DMS153 treated with DMSO at 0.1 percent for 48 hours (cell line): ENCODE results near the gene SCAANT1.

Experiments used
- DNase-seq: peaks from one replicate; lab custom pipeline; 2025; ENCODE audit not compliant: unreplicated experiment; lab: John Stamatoyannopoulos, UW

Gene SCAANT1

DNA sequence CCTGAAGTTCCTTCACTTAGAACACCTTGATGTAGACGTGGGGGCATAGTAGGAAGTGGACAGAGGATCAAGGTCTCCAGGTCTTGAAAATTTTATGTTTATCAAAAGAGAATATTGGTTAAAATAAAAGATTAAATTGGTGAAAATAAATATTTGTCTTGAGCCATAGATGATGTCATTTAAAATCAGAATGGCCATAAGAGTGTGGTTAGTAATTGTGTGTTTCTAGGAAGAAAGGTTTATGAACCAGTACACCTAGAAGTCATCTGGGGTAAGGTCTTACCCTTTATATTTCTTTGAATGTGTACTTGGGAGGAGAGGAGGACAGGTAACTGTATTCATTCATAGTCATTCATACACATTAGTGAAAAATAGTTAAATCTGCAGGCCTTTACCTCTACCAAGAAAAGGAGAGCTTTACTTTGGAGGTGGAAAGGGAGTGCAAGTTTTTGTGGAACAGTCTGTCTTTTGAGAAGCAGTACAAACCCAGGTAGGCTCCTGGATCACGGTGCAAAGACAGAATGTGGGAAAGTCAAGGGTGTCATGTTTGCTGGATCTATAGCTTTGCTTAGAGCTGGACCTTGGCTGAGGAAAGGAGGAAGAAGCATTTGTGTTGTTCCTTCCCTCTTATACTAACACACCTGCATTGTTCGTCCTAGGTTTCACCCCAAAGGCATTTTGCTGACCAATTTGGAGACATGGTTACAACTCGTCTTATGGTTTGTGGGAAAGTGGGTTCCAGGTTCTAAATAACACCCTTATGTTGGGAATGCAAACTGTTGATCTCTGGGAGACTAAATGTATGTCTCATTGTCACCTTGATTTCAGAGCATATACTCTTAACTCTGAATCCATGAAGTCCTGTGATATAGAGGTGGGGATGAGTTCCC is 6.2 kb downstream of the SCAANT1 start:
- no peak for DNase-seq

DNA sequence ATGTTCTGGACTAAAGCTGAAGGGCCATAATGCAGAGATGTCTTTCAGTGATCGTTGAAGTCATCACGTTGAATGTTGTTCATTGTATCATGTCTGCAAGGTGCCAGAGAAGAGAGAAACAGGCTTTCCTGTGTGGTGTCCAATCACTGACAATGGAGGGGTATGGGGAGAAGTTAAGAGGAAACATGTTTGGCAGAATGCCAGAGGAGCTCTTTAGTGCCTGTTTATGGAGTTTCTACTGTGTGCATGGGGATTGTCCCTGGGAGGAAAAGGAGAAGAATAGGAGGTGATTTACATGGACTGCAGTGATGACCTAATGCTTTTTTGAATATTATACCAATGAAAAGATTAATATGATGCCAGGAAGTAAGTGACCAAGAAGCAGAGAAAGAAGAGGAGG is 11.7 kb downstream of the SCAANT1 start:
- DNase-seq, result peak; percentile 64

DNA sequence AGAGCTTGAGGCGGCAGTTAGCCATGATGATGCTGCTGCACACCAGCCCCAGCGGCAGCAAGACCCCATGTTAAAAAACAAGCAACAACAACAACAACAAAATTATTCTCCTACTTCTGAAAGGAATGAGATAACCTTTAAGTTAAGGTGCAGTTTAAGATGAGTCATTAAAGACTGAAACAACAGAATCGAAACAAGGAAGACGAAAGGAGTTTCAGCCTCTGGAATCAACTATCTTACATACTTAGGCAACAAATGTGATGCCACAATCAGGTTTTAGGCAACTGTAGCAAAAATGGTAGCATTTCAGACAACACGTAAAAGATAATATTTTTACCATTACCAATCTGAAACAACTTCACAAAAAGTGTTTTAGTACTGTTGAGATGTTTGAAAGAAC is 12.2 kb downstream of the SCAANT1 start:
- no peak for DNase-seq

DNA sequence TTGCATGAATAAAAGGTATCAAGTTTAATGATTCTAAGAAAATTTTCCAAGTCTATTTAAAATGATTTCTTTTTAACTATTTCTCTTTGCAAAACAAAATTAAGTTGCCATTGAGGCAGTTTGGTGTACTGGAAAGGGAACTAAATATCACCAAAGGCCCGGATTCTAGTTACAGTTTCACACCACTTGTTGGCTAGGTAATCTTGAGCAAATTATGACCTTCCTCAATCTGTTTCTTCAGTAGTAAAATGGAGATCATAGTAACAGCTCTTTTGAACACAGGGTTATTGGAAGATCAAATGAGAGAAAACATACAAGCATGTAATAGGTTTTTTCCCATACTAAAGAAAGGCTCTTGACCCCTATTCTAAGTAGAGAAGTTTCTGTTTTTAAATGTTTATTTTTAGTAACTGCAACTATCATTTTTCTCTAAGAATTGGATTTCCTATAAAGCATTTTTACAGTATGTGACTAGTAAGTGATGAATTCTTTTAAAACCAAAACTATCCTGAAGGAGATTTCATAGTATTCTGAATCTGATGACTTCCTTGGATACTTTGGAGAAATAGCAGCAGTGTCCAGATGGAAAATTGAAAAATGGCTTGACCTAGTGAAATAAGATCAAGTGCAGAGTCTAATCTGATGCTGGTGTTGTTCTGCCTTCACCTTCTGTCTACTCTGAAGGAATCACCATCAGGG is 15.7 kb downstream of the SCAANT1 start:
- DNase-seq, result no peak

DNA sequence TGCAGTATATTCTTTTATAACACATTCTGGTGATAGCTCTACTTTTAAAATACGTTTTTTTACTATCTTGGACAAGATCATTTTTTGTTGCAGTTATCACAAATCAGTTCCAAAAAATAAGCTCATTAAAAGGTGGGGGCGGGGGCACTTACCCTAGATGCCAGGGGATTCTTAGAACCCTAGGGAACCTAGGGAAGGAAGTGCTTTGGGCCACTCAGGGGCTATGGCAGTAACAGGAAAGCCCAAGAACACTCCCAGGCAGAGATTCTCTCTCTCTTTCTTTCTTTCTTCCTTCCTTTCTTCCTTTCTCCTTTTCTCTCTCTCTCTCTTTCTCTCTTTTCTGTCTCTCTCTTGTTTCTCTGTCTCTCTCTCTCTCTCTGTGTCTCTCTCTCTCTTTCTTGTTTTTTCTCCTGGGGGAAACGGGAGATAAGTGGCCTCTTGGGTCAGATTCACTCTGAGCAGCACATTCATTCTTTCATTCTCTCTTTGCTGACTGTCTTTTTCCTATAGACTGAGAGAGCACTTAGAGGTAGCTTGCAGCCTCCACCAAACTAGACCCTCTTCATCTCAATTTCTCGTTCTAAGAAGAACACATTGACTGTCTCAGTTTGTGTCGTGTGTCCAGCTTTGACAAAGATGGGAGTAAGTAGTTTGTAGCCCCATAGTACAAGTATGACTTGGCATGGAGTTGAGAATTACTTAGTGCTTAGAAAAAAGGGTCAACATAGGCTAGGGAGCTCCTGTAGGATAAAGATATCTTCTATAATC is 16.6 kb downstream of the SCAANT1 start:
- DNase-seq, result no peak

DNA sequence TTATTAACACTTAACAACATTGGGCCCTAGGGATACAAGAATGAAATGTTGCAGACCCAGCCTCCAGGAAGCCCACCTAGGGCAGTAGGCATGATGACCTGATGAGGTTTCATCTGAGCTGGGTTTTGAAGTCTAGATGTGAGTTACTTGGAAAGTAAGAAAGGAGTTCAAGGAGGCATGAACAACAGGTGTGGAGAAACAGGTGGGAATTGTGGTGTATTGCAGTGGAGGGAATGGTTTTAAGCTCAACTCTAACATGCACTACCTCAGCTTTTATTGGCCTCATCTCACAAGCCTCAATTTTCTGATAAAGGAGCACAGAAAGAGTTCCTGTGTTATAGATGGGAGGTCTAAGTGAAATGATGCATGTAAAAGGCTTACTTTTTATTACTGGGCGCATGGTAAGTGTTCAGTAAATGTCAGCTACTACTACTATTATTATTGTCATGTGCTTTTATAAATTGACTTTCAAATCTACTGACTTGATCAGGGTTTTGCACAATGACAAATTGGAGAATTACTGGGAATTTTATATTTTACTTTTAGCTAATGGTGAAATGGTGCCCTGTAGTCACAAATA is 19.3 kb downstream of the SCAANT1 start:
- DNase-seq, result no peak

DNA sequence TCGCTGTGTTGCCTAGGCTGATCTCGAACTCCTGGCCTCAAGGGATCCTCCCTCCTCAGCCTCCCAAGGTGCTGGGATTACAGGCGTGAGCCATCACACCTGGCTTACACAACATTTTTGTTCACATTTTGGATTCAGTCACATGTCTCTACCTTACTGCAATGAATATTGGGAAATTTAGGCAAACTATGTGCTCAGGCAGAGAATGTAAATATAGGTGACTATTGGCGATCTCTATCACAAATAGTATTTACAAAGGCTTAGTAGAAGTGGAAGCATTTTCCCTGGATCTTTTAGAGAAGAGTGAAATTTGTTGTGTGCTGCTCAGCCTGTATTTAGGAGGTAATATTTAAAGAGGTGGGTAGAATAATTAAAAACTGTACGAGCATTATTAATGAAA is 20.7 kb downstream of the SCAANT1 start:
- DNase-seq, result no peak

DNA sequence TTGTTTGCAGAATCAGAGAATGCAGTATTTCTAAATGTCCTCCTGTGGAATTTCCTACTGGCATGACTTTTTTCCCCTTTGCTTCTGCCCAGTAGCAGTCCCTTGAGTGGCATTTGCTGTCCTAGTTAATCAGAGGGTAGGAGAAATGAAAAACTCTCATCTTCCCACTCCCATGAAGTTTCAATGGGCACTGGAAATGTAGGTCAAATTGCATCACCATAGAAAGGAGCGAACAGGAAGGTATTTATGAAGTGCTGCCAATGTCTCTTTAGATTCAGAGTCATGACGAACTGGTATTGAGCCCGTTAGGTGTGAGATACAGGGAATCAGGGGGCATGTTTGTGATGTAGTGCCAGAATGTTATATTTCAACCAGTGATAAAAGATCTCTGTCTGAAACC is 25.3 kb downstream of the SCAANT1 start:
- no peak for DNase-seq

DNA sequence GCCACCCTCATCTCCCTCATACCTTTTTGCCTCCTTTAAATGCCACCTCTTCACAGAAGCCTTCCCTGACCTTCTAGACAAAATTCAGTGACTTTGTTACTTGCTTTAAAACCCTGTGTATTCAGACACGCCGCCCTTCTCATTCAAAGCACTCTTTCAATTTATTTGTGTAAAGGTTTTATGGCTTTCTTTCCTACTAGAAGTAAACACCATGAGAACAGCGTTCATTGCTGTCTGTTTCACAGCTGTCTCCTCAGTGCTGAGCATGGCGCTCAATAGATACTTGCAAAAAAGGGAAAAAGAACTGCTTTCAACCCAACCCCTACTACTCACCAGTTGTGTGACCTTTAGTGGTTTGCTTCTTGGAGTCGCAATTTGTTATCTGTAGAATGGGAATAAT is 31.5 kb downstream of the SCAANT1 start:
- DNase-seq, result no peak

DNA sequence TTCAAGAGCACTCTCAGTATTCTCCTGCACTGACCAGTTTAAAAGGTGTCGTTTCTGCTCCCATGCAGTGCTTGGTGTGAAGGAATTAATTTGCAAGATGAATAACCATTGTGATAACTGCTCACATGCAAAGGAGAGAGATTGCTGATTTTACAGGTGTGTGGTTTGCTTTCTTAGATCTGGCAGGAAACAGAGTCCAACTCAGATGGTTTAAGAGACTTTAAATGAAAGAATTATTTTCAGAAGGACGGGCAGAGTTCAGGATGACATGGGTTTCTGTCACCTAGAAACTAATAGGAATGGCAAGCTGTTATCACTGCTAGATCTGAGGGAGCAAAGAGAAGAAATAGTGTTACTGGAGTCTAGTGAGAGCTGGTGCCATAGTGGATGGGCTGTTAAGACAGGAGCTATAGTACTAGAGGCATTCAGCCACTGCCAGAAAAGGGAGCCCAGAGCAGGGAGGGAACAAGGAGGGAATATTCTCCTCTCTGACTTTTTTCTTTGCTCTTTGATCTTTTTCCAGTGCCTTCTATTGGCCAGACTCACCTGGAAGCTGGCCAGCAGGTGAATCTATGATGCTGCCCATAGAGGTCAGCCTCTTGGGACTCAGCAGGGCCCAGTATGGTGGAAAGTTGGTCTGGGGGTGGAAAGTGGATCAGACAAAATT is 33.7 kb downstream of the SCAANT1 start:
- no peak for DNase-seq

DNA sequence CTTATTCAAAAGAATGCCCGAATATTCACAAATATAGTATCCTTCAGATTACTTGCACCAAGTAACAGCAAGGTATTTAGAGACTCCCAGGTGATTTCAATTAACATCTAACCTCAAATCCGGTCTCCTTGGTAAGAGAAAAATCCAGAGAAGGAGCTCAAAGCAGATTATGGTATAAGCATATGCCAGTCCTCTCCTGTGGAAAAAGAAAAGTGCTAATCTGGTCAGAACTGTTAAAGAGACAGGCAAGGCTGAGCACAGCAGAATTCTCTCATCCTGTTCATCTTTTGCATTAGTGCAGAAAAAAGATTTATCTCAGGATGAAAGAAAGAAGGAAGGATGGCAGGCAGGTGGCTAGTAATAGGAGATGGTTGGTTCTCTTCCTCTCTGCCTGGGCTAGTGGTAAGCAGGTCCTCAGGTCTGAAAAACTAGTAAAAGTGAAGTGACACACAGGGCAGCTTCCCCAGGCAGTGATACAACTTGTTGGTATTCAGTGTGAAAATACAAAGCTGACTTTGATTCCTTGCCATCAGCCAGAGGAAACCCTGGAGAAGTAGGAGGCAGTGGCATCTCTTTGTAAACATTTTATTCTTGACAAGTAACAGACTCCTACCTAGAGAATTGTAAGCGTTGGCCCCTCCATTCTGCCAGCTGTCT is 34.3 kb downstream of the SCAANT1 start:
- DNase-seq, result no peak

DNA sequence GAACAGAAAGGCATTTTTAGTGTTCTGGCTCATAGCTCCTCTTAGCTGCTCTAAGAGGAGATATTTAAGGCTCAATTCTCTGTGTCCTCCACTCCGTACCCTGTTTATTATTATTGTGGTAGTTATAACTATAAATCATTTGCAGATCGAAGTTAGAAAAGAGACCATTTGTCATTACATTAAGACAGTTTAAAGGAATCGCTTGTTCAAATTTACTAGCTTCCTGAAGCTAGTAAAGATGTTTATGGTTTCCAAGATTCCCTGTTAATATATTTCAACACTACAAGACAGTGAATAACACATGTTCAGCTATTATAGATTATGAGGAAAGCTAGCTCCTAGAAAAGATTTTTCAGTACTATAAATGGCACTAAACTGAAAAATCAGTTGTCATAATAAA is 35.9 kb downstream of the SCAANT1 start:
- DNase-seq, result no peak

DNA sequence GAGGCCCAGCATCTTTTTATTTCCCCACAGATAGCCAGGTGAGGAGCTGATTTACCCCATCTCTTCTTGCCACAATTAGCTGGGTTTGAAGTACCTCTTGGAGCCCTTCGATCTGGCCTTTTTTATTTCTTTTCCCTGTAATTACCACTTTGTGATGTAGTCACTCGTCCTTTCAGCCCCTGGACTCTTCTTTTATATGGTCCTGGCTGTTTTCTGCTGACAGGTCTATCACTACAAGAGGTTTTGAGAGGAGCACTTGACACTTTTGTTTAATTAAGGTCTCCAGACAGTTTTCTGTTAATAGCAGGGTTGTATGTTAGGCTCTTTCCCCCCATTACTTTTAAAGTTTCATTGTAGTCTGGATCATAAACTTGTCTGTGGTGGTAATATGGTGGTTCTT is 36.7 kb downstream of the SCAANT1 start:
- DNase-seq, result peak; percentile 10

DNA sequence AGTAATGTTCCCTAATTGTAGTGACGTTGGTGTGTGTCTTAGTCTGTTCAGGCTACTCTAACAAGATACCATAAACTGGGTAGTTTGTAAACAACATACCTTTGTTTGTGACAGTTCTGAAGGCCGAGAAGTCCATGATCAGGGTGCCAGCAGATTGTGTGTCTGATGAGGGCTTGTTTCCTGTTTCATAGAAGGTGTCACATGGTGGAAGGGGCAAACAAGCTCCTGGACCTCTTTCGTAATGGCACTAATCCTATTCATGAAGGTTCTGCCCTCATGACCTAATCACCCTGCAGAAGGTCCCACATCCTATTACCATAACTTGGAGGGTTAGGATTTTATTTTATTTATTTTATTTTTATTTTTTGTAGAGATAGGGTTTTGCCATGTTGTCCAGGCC is 37.4 kb downstream of the SCAANT1 start:
- no peak for DNase-seq

DNA sequence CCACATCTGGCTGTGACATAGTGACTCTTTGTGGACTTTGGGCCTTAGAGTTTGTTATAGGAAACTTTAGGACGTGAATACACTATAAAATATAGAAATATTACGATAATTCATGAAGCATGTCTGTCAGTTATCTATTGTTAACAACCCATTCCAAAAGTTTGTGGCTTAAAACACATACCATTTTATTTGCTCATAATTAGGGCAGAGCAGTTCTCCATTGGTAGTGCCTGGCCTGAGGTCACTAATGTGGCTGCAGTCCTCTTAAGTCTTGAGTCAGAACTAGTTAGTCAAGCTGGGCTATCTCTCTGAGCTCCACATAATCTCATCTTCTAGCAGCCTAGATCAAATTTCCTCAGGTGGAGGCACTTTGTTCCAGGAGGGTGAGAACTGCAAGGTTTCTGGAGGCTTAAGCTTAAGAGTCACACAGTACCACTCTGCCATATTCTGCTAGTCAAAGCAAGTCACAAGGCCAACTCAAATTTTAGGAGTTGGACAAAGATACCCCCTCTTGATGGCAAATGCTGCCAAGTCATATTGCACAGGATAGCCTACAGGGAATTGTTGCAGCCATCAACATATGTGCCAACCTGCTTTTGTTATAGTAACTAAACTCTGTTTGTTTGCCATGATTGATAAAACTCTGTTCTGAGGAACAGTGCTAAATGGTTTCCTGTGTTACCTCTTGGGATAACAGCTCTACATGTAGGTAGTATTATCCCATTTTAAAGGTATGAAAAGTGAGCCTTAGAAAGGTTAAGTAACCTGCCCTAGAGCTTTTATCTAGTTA is 39.9 kb downstream of the SCAANT1 start:
- no peak for DNase-seq

DNA sequence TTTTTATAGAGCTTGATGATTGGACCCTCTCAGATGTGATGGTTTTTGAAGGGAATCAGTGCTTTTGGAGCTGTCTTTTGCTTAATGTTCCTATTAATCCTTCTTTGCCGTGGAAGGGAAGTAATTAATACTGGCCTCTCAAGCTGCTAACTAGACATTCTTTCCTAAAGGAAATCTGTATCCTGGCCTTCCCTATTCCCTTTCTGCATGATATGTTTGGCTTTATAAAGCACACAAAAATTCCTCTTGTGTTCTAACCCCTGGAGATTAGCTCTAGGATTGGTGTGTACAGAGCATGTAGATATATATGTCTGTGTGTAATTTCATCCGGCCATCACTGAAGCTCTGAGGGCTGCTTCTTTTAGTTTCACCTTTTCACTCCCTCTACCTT is 41.6 kb downstream of the SCAANT1 start:
- DNase-seq, result no peak

DNA sequence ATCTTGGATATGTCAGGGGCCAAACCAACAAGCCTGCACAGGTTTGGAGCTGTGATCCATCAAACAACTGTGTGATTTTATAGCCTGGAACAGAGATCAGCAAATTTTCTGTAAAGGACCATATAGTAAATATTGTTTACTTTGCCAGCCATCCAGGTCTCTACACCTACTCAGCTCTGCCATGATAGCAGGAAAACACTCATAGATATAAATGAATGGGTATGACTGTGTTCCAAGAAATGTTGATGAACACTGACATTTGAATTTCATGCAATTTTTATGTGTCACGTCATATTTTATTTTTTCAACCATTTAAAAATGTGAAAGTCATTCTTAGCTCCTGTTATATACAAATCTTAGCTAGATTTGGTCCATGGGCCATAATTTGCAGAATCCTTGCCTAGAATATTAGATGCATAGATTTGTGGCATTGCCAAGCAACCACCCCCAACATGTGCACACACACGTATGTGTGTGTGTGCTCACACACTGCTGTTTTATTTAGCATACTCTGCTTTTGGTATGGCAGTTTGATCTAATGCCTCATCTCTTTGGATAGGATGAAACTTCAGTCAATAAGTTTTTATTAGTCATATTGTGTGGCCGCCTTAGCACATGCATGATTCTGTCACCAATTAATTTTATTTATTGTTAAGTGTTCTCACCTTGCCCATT is 42.1 kb downstream of the SCAANT1 start:
- no peak for DNase-seq

DNA sequence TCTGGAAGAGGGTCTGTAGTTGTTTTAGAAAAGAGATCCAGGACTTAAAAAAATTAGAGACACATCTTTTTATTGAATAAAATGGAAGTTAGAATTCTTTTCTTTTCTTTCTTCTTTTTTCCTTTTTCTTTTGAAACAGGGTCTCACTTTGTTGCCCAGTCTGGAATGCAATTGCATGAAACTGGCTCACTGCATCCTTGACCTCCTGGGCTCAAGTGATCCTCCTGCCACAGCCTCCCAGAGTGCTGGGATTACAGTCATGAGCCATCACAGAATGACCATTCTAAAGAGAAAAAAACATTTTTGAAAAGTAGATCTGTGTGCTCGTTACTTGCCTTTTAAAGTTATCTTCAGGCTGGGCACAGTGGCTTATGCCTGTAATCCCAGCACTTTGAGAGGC is 45.0 kb downstream of the SCAANT1 start:
- no peak for DNase-seq

DNA sequence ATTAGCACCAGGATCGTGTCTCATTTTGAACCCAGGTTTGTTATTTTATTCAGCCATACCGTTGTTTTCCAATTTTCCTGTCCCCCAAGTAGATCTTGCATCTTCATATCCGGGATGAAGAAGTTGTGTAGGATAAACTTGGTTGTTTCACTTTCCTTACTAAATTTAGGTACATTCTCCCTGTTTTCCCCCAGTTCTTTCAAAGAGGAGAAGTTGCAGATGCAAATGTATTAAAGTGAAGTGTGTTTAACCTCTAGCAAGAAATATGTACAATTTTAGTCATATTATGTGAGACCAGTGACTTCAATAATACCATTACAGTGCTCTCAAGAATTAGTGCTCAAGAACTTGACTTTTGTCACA is 47.2 kb downstream of the SCAANT1 start:
- DNase-seq, result no peak
